Neuronal stem cell (in vitro differentiated cells): ENCODE results near the gene NHS.

Experiments used
- DNase-seq: peaks from one replicate; pipeline ENCODE4 v3.0.0-alpha.2; 2013; ENCODE audit warnings: low spot score
- H2AFZ ChIP-seq: one replicate; pipeline ENCODE4 v1.6.1; 2013; ENCODE audit warnings: mild to moderate bottlenecking, low read length, inconsistent platforms
- H2AK5ac ChIP-seq: 2 replicates; pipeline ENCODE4 v1.6.1; 2013; ENCODE audit warnings: low read depth, mild to moderate bottlenecking, inconsistent platforms, low read length, moderate library complexity, mixed read lengths
- H2BK120ac ChIP-seq: 2 replicates; pipeline ENCODE4 v1.6.1; 2013; ENCODE audit warnings: low read depth, mild to moderate bottlenecking, inconsistent platforms, low read length, moderate library complexity, mixed read lengths
- H2BK12ac ChIP-seq: one replicate; pipeline ENCODE4 v1.6.1; 2013; ENCODE audit warnings: low read length, inconsistent platforms
- H2BK15ac ChIP-seq: 2 replicates; pipeline ENCODE4 v1.6.1; 2013; ENCODE audit warnings: mild to moderate bottlenecking, low read length, inconsistent platforms, mixed read lengths
- H2BK5ac ChIP-seq: one replicate; pipeline ENCODE4 v1.6.1; 2013; ENCODE audit warnings: inconsistent platforms, mild to moderate bottlenecking, low read length, moderate library complexity
- H3K14ac ChIP-seq: one replicate; pipeline ENCODE4 v1.6.1; 2013; ENCODE audit warnings: low read length, inconsistent platforms
- H3K18ac ChIP-seq: 2 replicates; pipeline ENCODE4 v1.6.1; 2013; ENCODE audit warnings: low read length, inconsistent platforms
- H3K23ac ChIP-seq: 2 replicates; pipeline ENCODE4 v1.6.1; 2013; ENCODE audit warnings: low read depth, mild to moderate bottlenecking, mixed read lengths, low read length, inconsistent platforms; ENCODE audit not compliant: poor library complexity
- H3K27ac ChIP-seq: replicated peaks from 3 replicates; pipeline ENCODE4 v1.5.1; 2013; ENCODE audit warnings: low read length, inconsistent platforms
- H3K27me3 ChIP-seq, 3 experiments: 2 replicates each; pipeline ENCODE4 v1.6.1; 2013; ENCODE audit warnings: low read length in 3 of 3, mild to moderate bottlenecking in 2 of 3, inconsistent platforms in 1 of 3, low read depth in 1 of 3, mixed read lengths in 1 of 3, moderate library complexity in 1 of 3; ENCODE audit not compliant: control insufficient read depth in 3 of 3, insufficient read depth in 3 of 3
- H3K36me3 ChIP-seq, 2 donors: replicated peaks in 1 of 2; 2 replicates each; pipeline ENCODE4 v1.6.1; 2013; ENCODE audit warnings: low read length in 2 of 2; ENCODE audit not compliant: control insufficient read depth in 2 of 2, insufficient read depth in 2 of 2
- H3K4ac ChIP-seq: 2 replicates; pipeline ENCODE4 v1.6.1; 2013; ENCODE audit warnings: inconsistent platforms, mild to moderate bottlenecking, low read length, moderate library complexity
- H3K4me1 ChIP-seq, 2 donors: 1 replicate in 1 of 2; 2 replicates in 1 of 2; pipeline ENCODE4 v1.6.1; 2013; ENCODE audit warnings: low read length in 2 of 2, low read depth in 1 of 2; ENCODE audit not compliant: control insufficient read depth in 2 of 2, insufficient read depth in 1 of 2
- H3K4me2 ChIP-seq: one replicate; pipeline ENCODE4 v1.6.1; 2013; ENCODE audit warnings: mild to moderate bottlenecking, low read length, inconsistent platforms; ENCODE audit not compliant: insufficient read depth, poor library complexity, severe bottlenecking
- H3K4me3 ChIP-seq, 2 donors: 2 replicates each; pipeline ENCODE4 v1.5.1; 2013; ENCODE audit warnings: low read length in 2 of 2, mild to moderate bottlenecking in 2 of 2, inconsistent platforms in 1 of 2, moderate library complexity in 1 of 2
- H3K79me1 ChIP-seq: one replicate; pipeline ENCODE4 v1.6.1; 2013; ENCODE audit warnings: low read depth, mild to moderate bottlenecking, inconsistent platforms, low read length, moderate library complexity
- H3K9ac ChIP-seq: one replicate; pipeline ENCODE4 v1.6.1; 2013; ENCODE audit warnings: mild to moderate bottlenecking, low read depth, low read length, inconsistent platforms; ENCODE audit not compliant: poor library complexity
- H3K9me3 ChIP-seq, 2 donors: replicated peaks in 1 of 2; 2 replicates each; pipeline versions ENCODE3 to v1.6.1; 2013; ENCODE audit warnings: low read length in 2 of 2, mild to moderate bottlenecking in 2 of 2, inconsistent platforms in 1 of 2, low read depth in 1 of 2, mixed read lengths in 1 of 2, moderate library complexity in 1 of 2; ENCODE audit not compliant: control insufficient read depth in 2 of 2, insufficient read depth in 1 of 2
- H4K8ac ChIP-seq: one replicate; pipeline ENCODE4 v1.6.1; 2013; ENCODE audit warnings: low read depth, mild to moderate bottlenecking, inconsistent platforms, low read length, moderate library complexity
- H4K91ac ChIP-seq: one replicate; pipeline ENCODE4 v1.6.1; 2013; ENCODE audit warnings: low read length, low read depth, mild to moderate bottlenecking, inconsistent platforms; ENCODE audit not compliant: poor library complexity
- WGBS, 2 donors: extraction: QIAGEN DNeasy Blood & Tissue Kit; methylation state at CpG; one replicate each; pipeline ENCODE4 v1.1.7; 2013; ENCODE audit warnings: missing lambda C conversion rate in 2 of 2, mixed read lengths in 1 of 2; ENCODE audit not compliant: insufficient read length in 2 of 2, insufficient replicate concordance in 1 of 2; ENCODE audit errors: extremely low coverage in 2 of 2; 5-methylcytosine and 5-hydroxymethylcytosine counted together

The NHS gene

DNA sequence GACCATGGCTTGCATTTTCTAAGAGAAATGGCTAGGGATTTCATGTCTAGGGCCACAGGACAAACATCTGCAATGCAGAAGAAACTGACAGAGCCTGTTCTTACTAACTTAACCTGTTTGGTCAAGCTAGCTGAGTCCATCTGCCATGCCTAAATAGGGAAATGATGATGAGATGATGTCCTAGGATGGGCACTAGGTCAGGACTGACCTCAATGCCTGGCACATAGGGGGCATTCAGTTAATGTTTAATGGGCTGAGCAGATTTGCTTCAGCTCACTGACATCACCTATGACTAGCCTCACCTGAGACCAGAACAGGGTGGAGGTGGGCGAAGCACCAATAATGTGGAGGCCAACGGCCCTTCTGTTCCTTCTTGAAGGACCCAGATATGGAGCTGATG is 188.1 kb downstream of the NHS start:
- H2BK12ac ChIP-seq: no peak overlapping the region
- H2AFZ ChIP-seq: no peak overlapping the region
- no peak for DNase-seq
- H3K36me3 ChIP-seq: no peaks in the 10 kb centered on the region
- H3K4ac ChIP-seq: no peak overlapping the region
- no peak overlapping the region for H3K9ac ChIP-seq
- no peaks in the 10 kb centered on the region for H3K27me3 ChIP-seq
- H3K18ac ChIP-seq: no peak overlapping the region
- H3K4me1 ChIP-seq: peaks cover 0 to 2% of the 10 kb centered on the region in 2 donors
- H2AK5ac ChIP-seq: no peak overlapping the region
- H3K27ac ChIP-seq: no peak overlapping the region
- no peak overlapping the region for H3K14ac ChIP-seq
- no peaks in the 10 kb centered on the region for H3K9me3 ChIP-seq
- no peak overlapping the region for H4K8ac ChIP-seq
- H3K4me2 ChIP-seq: no peak overlapping the region
- H2BK15ac ChIP-seq: no peak overlapping the region
- no peak overlapping the region for H2BK120ac ChIP-seq
- H2BK5ac ChIP-seq: no peak overlapping the region
- H3K79me1 ChIP-seq: no peaks in the 10 kb centered on the region
- no CpG with 5 or more reads among the region's 2 CpGs for WGBS, 2 donors
- no peak overlapping the region for H4K91ac ChIP-seq
- H3K23ac ChIP-seq: no peak overlapping the region
- H3K4me3 ChIP-seq: no peak overlapping the region

- H3K9ac ChIP-seq: no peak overlapping the region
- no peak overlapping the region for H3K27ac ChIP-seq
- peaks cover 0 to 2% of the 10 kb centered on the region in 2 donors for H3K4me1 ChIP-seq
- H3K9me3 ChIP-seq: no peaks in the 10 kb centered on the region
- no peak overlapping the region for H4K91ac ChIP-seq
- H4K8ac ChIP-seq: no peak overlapping the region
- H3K27me3 ChIP-seq: no peaks in the 10 kb centered on the region
- DNase-seq: no peak
- WGBS, 2 donors: no CpG with 5 or more reads among the region's 4 CpGs
- no peak overlapping the region for H2BK120ac ChIP-seq
- no peak overlapping the region for H3K4ac ChIP-seq
- no peak overlapping the region for H2BK5ac ChIP-seq
- no peak overlapping the region for H3K18ac ChIP-seq
- no peak overlapping the region for H2BK15ac ChIP-seq
- no peak overlapping the region for H2AK5ac ChIP-seq
- H2BK12ac ChIP-seq: no peak overlapping the region
- no peak overlapping the region for H3K23ac ChIP-seq
- H3K4me3 ChIP-seq: no peak overlapping the region
- H3K36me3 ChIP-seq: no peaks in the 10 kb centered on the region
- H3K14ac ChIP-seq: no peak overlapping the region
- no peak overlapping the region for H2AFZ ChIP-seq
- no peak overlapping the region for H3K4me2 ChIP-seq
- H3K79me1 ChIP-seq: no peaks in the 10 kb centered on the region
These were observed 188.5 kb downstream of the NHS start for GRCh38 chrX:17563515-17563914.

DNA sequence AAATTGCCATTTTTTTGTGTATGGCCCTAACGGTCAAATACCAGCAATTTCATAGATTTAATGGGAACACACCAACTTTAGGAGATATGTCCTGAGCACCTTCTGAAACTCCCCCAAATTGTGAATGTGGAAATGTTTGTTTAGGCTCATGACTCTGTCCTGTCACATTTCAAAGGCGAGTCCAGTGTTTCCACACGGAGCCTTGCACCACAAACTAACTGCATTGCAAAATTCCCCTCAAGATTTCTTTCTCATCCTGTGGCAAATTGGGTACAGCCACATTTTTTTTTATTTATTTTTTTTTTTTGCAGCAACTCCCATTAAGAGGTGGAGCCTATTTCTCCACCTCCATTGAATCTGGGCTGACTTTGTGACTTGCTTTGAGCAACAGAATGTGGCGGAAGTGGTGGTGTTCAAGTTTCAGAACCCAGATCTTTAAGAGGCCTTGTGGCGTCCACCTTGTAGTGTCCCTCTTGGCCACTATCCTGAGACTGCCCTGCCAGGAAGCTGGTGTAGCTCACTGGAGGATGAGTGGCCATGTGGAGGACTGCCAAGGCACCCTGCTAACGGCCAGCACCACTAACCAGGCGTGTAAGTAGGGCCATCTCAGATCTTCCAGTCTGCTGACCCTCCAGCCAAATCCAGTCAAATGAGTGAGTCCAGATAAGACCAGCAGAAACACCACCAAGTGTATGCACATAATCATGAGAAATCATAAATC is 189.8 kb downstream of the NHS start:
- no peak for DNase-seq
- H4K8ac ChIP-seq: no peak overlapping the region

DNA sequence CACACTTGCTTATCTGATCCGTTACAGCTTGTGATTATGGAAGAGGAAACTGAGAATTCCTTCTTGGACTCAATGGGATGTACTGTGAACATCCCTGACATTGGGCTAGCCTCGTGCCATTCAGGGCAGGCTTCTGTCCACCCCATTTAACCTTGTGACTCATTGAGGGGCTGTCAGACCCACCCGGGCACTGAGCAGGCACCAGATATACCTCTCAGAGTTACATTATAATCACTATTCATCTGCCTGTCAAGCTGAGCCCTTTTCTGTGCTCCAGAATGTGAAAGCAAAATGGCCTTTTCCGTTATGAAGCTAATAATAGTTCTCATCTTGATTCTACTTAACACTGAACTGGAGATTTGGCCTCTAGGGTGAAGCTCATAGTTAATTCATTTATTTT is 191.7 kb downstream of the NHS start:
- Histone ChIP-seq H3K4me1 (no peaks in the 10 kb centered on the region), H2AK5ac (no peak overlapping the region), H3K9me3 (no peaks in the 10 kb centered on the region), H4K91ac (no peak overlapping the region), H3K27me3 (no peaks in the 10 kb centered on the region), H4K8ac (no peak overlapping the region), H3K4ac (no peak overlapping the region), H3K79me1 (no peaks in the 10 kb centered on the region), H3K27ac (no peak overlapping the region), H3K36me3 (no peaks in the 10 kb centered on the region), H2BK15ac (no peak overlapping the region), H3K23ac (no peak overlapping the region), H3K9ac (no peak overlapping the region), H2BK5ac (no peak overlapping the region), H2BK120ac (no peak overlapping the region), H3K18ac (no peak overlapping the region), H3K4me2 (no peak overlapping the region), H3K4me3 (no peak overlapping the region), H3K14ac (no peak overlapping the region), H2BK12ac (no peak overlapping the region), H2AFZ (no peak overlapping the region)
- WGBS, 2 donors: no CpG with 5 or more reads among the region's 4 CpGs
- DNase-seq: no peak

More for the DNA sequence above, 189.8 kb downstream of the NHS start:
- Histone ChIP-seq H4K91ac (no peak overlapping the region), H3K23ac (no peak overlapping the region), H3K4me1 (peaks cover 0 to 2% of the 10 kb centered on the region in 2 donors), H3K14ac (no peak overlapping the region), H2AK5ac (no peak overlapping the region), H3K18ac (no peak overlapping the region), H3K9ac (no peak overlapping the region), H3K27me3 (no peaks in the 10 kb centered on the region), H3K4me2 (no peak overlapping the region), H2BK120ac (no peak overlapping the region), H3K27ac (no peak overlapping the region), H3K9me3 (no peaks in the 10 kb centered on the region), H2BK5ac (no peak overlapping the region), H3K36me3 (no peaks in the 10 kb centered on the region), H3K4ac (no peak overlapping the region), H3K79me1 (no peaks in the 10 kb centered on the region), H3K4me3 (no peak overlapping the region), H2BK12ac (no peak overlapping the region), H2AFZ (no peak overlapping the region), H2BK15ac (no peak overlapping the region)
- WGBS, 2 donors: no CpG with 5 or more reads among the region's 7 CpGs
